ENCODE data around the gene SPIN1. TPM values are rescaled to one million over a fixed set of nuclear protein-coding genes. Genes with fewer than 3 reads are reported as not detected.

Gene SPIN1
- total and polyA plus RNA-seq, 2 of the 8 experiments (the other 6 are each of a cell fraction or from before 2014, with no cell fraction given), result 69.9 to 139 TPM

- H4K8ac ChIP-seq (ENCODE audit: extremely low read depth, insufficient read depth, low read length), result no peak overlapping the region
- DNase-seq (ENCODE audit: low read depth in 1 of 2, low spot score in 2 of 2) (no peak), FAIRE-seq (no peak)
- peak overlapping the region; percentile 54 to 87 (median 74) for H3K9ac ChIP-seq (replicated peaks in 1 of 4; ENCODE audit: extremely low read depth in 1 of 4, low read depth in 3 of 4, low read length in 3 of 4)
- H3K56ac ChIP-seq (replicated peaks; ENCODE audit: insufficient read length, low read depth, low read length), result no peak overlapping the region
- H3K4me3 ChIP-seq (ENCODE audit: extremely low read depth in 1 of 4, insufficient read depth in 2 of 4, low read depth in 3 of 4, low read length in 4 of 4), result peak overlapping the region; percentile 67 to 89 (median 78)
- H2BK12ac ChIP-seq (ENCODE audit: low read depth, low read length), result peak overlapping the region; percentile 63; the same call in 1 of the 2 replicates
- peak overlapping the region; percentile 98 for H3K18ac ChIP-seq (ENCODE audit: extremely low read depth, low read length)
- no peak overlapping the region for H4K5ac ChIP-seq (ENCODE audit: insufficient read length, low read depth, low read length)
- WGBS, 2 experiments (ENCODE audit: extremely low coverage in 1 of 2, insufficient coverage in 1 of 2, insufficient read length in 1 of 2, insufficient replicate concordance in 2 of 2, low coverage in 1 of 2, low lambda C conversion rate in 2 of 2, missing lambda C conversion rate in 1 of 2), result 20% methylated on average over 14 of the region's 14 CpGs; no CpG with 5 or more reads in 1 of the 2 experiments
- no peak overlapping the region for H2BK20ac ChIP-seq (ENCODE audit: low read length)
- H3K9me3 ChIP-seq (ENCODE audit: insufficient read depth in 2 of 2, low read depth in 1 of 2, low read length in 1 of 2), result no peaks in the 10 kb centered on the region
- no peak overlapping the region for H2BK120ac ChIP-seq (replicated peaks; ENCODE audit: low read depth, low read length)
- no peak overlapping the region for H3K27ac ChIP-seq (ENCODE audit: low read depth, low read length)
- H4K91ac ChIP-seq (replicated peaks; ENCODE audit: insufficient read length, low read length), result no peak overlapping the region
- H3K14ac ChIP-seq (ENCODE audit: insufficient read length), result no peak overlapping the region
- no peak overlapping the region for H2BK15ac ChIP-seq (ENCODE audit: low read length)
- no peaks in the 10 kb centered on the region; the same call in 1 of the 2 replicates for H3K79me1 ChIP-seq (ENCODE audit: low read depth, low read length)
- no peaks in the 10 kb centered on the region; a peak in 1 of 8 replicates for H3K36me3 ChIP-seq (ENCODE audit: control insufficient read depth in 2 of 4, insufficient read depth in 4 of 4, low read length in 3 of 4)
- H3K4me2 ChIP-seq (ENCODE audit: insufficient read depth in 1 of 2, low read depth in 2 of 2, low read length in 2 of 2), result peak overlapping the region; percentile 89 to 93
- H2BK5ac ChIP-seq (ENCODE audit: low read depth, low read length), result peak overlapping the region; percentile 96
- no peak for TF ChIP-seq USF2 (IDR thresholded peaks at IDR 0.05; ENCODE audit: low read length)
- no peak for TF ChIP-seq KDM1A (IDR thresholded peaks at IDR 0.05; ENCODE audit: borderline replicate concordance, low read length)
- no peak for TF ChIP-seq SUZ12 (IDR thresholded peaks at IDR 0.05; ENCODE audit: low read length)
- TF ChIP-seq MAFK (IDR thresholded peaks at IDR 0.05; ENCODE audit: low read depth, low read length), result no peak
- no peak for TF ChIP-seq CREB1 (IDR thresholded peaks at IDR 0.05)
- peaks cover 2 to 7% (median 6%) of the 10 kb centered on the region in 4 experiments; a peak in 5 of 7 replicates for H3K4me1 ChIP-seq (replicated peaks in 1 of 4; ENCODE audit: control insufficient read depth in 3 of 4, insufficient read depth in 4 of 4, low read length in 3 of 4)
- H3K79me2 ChIP-seq (ENCODE audit: control insufficient read depth in 1 of 2, insufficient read depth in 2 of 2, low read length in 2 of 2), result peaks cover 22 to 44% of the 10 kb centered on the region in 2 experiments
- H3K23me2 ChIP-seq (ENCODE audit: low read depth, low read length), result peaks cover 9% of the 10 kb centered on the region; the same call in 1 of the 2 replicates
- POLR2A ChIA-PET (ENCODE audit: partially characterized antibody), result interaction anchor here (0.6 to 2.0 kb wide), 16 partner anchors 8 to 242 kb away, joined by 3 to 10 read pairs (median 4); no protein-coding TSS in a partner anchor
- no peak overlapping the region for H3K4ac ChIP-seq (replicated peaks; ENCODE audit: insufficient read length, low read depth, low read length)
- H2AK5ac ChIP-seq (ENCODE audit: low read depth, low read length), result no peak overlapping the region
- H3K23ac ChIP-seq (ENCODE audit: insufficient read length), result no peak overlapping the region
- CTCF ChIA-PET (ENCODE audit: partially characterized antibody), result interaction anchor here (0.6 to 1.7 kb wide), 5 partner anchors 18 to 124 kb away, joined by 3 to 6 read pairs (median 3); no protein-coding TSS in a partner anchor
- H3K27me3 ChIP-seq (replicated peaks in 1 of 4; ENCODE audit: control insufficient read depth in 3 of 4, extremely low read depth in 1 of 4, insufficient read depth in 3 of 4, low read length in 3 of 4), result no peaks in the 10 kb centered on the region
- H4K20me1 ChIP-seq (replicated peaks in 1 of 2; ENCODE audit: control insufficient read depth in 1 of 2, insufficient read depth in 2 of 2, low read length in 2 of 2), result peaks cover 10 to 14% of the 10 kb centered on the region in 2 experiments
- H2AFZ ChIP-seq (ENCODE audit: low read length), result no peak overlapping the region
Observed at GRCh38 chr9:88387036-88387551, 1.1 kb upstream of the SPIN1 start.
